Measurements from ENCODE around the gene POLQ. TPM values are rescaled to one million over a fixed set of nuclear protein-coding genes. Genes with fewer than 3 reads are reported as not detected.
"Not testable (repeated sequence)": the region's sequence is repeated elsewhere in the genome, so short reads cannot be mapped to it uniquely, and the experiment has no call there.

POLQ gene
- 30.3 and 31.0 TPM in 2 replicates for total RNA-seq

DNA sequence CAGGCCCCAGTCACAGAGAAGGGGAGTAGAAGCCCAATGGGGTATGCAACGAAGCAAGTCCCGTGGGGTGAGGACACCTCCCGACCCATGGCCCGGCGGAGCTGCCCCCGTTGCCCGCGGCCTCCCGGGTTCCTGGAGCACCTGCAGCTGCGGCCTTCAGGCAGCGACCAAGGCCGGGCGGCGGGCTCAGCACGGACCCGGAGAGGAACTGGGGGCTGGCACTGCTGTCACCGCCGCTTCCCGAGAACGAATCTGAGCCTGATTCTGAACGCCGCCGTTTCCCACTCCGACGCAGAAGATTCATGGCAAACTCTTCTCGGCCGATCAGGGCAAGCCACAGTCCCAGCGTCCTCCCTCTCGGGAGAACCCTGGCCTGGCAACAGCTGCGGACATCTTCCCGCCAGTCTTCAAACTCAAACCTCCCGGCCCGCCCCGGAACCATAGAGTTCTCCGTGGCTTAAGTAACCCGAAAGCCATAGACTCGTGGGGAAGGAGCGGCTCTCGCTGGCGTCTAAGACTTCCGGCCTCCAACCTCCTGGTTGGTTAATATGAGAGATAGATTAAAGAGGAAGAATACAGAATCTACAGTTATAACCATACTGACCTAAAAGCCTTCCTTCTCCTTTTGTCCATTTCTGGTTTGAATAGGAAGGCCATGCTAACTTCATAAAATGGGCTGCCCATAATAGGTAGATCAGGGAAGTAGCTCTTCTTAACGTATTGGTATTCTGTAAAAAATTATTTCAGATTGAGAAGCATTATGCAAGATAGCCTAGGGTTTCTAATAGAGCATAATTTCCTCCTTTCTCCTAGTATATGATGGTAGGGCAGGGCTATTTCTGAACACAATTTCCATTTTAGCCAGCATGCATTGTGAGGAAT, at the start of gene POLQ:
TSS of gene POLQ (minus strand) at position 415 of the 882 bp plus-strand sequence. CDS start at position 304, 111 bp downstream.
- Mint-ChIP-seq H3K4me1 (peaks cover 30% of the 10 kb centered on the region), H3K9me3 (no peaks in the 10 kb centered on the region), H3K27ac (peak within 1 kb of the TSS; percentile 99), H3K36me3 (ENCODE audit: low read depth) (peaks cover 17% of the 10 kb centered on the region), H3K27me3 (no peaks in the 10 kb centered on the region), H3K4me3 (peak within 1 kb of the TSS; percentile 99)
- intact Hi-C loops (cut with micrococcal nuclease), result loop anchor here (1.0 to 10.0 kb wide), 14 partner anchors 114 to 1655 kb away; partner anchors contain the start of genes EAF2, FAM162A, GOLGB1 and HCLS1
- peak; percentile 96 for DNase-seq

DNA sequence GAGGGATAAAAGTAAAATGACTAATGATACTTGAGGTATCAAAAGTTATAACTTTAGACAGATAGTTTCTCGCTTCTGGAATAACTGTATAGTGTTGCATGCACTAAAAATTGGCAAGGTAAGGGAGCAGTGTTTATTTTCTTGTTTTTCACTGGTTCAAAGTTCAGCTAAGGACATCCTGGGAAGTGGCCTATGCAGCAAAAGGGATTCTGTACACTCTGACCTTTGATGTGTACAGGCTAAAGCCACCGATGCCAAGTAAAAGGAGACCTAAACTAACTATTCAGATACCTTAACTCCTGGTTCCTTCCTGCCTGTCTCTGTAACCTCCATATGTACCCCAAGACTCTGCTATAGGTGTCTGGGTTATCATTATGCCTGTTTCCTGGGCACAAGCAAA, 49.1 kb upstream of the POLQ start:
- Mint-ChIP-seq H3K4me3 (no peak overlapping the region), H3K27me3 (peaks cover 12% of the 10 kb centered on the region), H3K36me3 (ENCODE audit: low read depth) (no peaks in the 10 kb centered on the region), H3K4me1 (no peaks in the 10 kb centered on the region), H3K9me3 (no peaks in the 10 kb centered on the region), H3K27ac (no peak overlapping the region)
- intact Hi-C loops (cut with micrococcal nuclease), result no loop called here
- DNase-seq, result no peak

DNA sequence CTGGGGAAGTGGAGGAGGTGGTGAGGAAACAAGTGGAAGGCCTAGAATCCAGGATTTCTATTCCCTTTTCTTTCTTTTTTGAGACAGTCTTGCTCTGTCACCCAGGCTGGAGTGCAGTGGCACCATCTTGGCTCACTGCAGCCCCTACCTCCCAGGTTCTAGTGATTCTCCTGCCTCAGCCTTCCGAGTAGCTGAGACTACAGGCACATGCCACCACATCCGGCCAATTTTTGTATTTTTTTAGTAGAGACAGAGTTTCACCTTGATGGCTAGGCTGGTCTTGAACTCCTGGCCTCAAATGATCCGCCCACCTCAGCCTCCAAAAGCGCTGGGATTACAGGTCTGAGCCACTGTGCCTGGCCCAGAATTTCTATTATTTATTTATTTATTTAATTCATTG, 48.0 kb upstream of the POLQ start:
- H3K4me1 Mint-ChIP-seq; intact Hi-C loops (cut with micrococcal nuclease); H3K36me3 Mint-ChIP-seq (ENCODE audit: low read depth); H3K9me3 Mint-ChIP-seq; DNase-seq; H3K27ac Mint-ChIP-seq; H3K4me3 Mint-ChIP-seq: not testable (repeated sequence)
- H3K27me3 Mint-ChIP-seq, result peaks cover 12% of the 10 kb centered on the region

DNA sequence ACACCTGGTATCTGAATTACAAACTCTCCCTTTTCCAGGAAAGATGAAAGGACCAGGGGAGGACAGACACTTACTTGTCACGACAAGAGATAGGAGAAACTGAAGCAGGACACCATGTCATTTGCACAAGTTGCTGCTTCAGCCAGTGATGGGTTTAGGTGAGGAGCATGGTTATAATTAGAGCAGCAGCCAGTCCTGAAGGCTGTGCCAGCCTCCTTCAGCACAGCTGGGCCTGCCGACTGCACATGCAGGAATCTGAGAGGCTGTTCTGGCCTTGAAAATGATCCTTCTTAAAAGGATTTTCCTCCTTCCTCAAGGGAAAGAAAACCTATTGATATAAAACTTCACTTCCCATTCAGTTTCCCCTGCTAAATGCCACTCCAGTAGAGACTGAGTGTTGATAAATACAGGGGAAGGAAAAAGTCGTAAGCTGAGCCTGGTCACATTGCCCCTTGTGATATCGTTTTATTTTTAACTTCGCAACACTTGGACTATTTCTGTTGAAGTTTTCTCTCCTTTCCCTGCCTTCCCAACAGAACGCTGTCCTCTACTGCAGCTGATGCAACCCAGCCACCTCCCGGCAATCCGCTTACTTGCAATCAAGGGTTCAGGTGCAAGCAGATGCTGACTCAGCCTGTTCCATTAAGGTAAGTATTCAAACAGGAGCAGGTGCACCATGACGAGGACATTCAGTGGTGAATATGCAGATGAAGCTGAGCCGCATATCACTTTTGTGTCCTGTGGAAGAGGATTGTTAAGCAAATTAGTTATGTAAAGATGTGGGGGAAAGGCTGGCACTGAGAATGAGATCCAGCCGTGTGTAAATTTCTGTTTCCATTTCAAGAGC, 47.3 kb upstream of the POLQ start, which contains the start of gene FBXO40:
TSS of gene FBXO40 (plus strand) at position 524 of the 847 bp plus-strand sequence. CDS start 27,197 bp downstream, outside the sequence.
- Mint-ChIP-seq H3K9me3 (no peaks in the 10 kb centered on the region), H3K4me3 (no peak within 1 kb of the TSS), H3K27ac (no peak within 1 kb of the TSS), H3K36me3 (ENCODE audit: low read depth) (no peaks in the 10 kb centered on the region), H3K4me1 (no peaks in the 10 kb centered on the region), H3K27me3 (peaks cover 12% of the 10 kb centered on the region)
- intact Hi-C loops (cut with micrococcal nuclease), result no loop called here
- no peak for DNase-seq

DNA sequence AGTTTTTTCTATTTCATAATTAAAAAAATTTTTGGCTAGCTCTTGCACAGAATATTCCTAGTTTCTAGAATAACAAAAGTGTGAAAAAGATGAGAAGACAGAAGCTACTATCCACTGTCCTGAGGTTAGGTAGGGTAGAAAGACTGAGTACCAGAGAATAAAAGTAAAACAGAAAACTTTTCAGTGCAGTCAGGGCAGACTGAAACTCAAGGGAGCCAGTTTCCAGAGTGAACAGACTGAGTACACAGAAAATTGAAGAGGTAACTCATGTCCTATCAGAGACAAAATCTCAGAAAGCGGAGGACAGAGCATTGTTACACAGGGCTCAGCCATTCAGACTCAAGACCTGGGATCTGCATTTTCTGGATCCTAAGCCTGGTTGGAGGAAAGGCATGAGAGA, 38.6 kb upstream of the POLQ start:
- Mint-ChIP-seq H3K36me3 (ENCODE audit: low read depth) (no peaks in the 10 kb centered on the region), H3K9me3 (no peaks in the 10 kb centered on the region), H3K4me1 (no peaks in the 10 kb centered on the region), H3K27ac (no peak overlapping the region), H3K4me3 (no peak overlapping the region), H3K27me3 (peaks cover 18% of the 10 kb centered on the region)
- no peak for DNase-seq
- intact Hi-C loops (cut with micrococcal nuclease), result no loop called here

DNA sequence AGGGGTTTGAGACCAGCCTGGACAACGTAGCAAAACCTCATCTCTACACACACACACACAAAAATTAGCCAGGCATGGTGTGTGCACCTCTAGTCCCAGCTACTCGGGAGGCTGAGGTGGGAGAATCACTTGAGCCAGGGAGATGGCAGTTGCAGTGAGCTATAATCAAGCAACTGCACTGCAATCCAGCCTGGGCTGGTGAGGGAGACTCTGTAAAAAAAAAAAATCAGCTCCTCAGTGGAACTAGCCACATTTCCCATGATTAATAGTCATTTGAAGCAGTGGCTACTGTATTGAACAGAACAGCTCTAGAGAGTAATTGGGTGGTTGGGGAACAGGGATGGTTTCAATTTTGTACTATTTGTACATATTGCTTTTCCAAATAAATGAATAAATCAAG, 35.9 kb upstream of the POLQ start:
- intact Hi-C loops (cut with micrococcal nuclease), result no loop called here
- no peak overlapping the region for H3K4me3 Mint-ChIP-seq
- H3K27ac Mint-ChIP-seq, result no peak overlapping the region
- H3K4me1 Mint-ChIP-seq, result no peaks in the 10 kb centered on the region
- H3K36me3 Mint-ChIP-seq (ENCODE audit: low read depth), result no peaks in the 10 kb centered on the region
- H3K9me3 Mint-ChIP-seq, result no peaks in the 10 kb centered on the region
- DNase-seq, result no peak
- peaks cover 18% of the 10 kb centered on the region for H3K27me3 Mint-ChIP-seq

DNA sequence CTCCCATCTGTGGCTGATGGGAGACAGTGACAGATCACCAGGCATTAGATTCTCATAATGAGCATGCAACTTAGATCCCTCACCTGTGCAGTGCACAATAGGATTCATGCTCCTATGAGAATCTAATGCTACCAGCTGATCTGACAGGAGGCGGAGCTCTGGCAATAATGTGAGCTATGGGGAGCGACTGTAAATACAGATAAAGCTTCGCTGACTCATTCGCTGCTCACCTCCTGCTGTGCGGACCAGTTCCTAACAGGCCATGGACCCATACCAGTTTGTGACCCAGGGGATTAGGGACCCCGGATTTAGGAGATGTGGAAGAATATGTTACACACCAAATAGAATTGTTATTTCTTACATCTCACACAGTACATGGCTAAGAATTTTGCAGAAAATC, 28.7 kb upstream of the POLQ start:
- Mint-ChIP-seq H3K36me3 (ENCODE audit: low read depth) (no peaks in the 10 kb centered on the region), H3K27me3 (no peaks in the 10 kb centered on the region), H3K27ac (no peak overlapping the region), H3K9me3 (no peaks in the 10 kb centered on the region), H3K4me3 (no peak overlapping the region), H3K4me1 (no peaks in the 10 kb centered on the region)
- DNase-seq, result no peak
- intact Hi-C loops (cut with micrococcal nuclease), result no loop called here

DNA sequence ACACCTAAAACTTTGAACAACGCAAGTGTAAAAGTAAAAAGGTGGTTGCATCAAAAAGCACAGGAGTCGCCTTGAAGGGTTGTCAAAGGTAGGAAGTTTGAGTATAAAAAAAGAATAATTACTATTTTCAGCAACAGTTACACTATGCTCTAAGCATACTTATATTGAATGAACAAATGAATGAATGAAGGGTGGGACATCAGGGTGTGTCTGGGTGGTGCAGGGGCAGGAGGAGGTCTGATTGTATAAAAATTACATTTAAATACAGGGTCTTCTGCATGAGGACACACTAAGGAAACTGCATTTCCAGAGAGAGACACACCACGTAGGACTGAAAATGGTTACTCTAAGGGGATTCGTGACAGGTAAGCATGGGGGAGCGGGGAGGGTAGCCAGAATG, 21.9 kb upstream of the POLQ start, which contains the start of gene ARGFX:
TSS of gene ARGFX (plus strand) at position 301 of the 400 bp plus-strand sequence. CDS start 2,765 bp downstream, outside the sequence.
- Mint-ChIP-seq H3K36me3 (ENCODE audit: low read depth) (no peaks in the 10 kb centered on the region), H3K27me3 (peaks cover 3% of the 10 kb centered on the region), H3K27ac (no peak within 1 kb of the TSS), H3K9me3 (no peaks in the 10 kb centered on the region), H3K4me3 (no peak within 1 kb of the TSS), H3K4me1 (no peaks in the 10 kb centered on the region)
- intact Hi-C loops (cut with micrococcal nuclease), result no loop called here
- DNase-seq, result no peak

DNA sequence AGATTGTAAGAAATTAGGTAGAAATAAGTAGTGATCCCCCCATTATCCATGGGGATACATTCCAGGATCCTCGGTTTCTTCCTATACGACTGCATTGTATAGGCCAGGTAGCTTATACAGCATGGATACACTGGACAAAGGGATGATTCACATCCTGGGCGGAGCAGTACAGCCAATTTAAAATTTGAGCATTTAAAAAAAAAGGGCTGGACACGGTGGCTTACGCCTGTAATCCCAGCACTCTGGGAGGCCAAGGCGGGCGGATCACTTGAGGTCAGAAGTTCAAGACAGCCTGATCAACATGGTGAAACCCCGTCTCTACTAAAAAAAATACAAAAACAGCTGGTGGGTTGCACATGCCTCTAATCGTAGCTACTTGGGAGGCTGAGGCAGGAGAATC, 21.0 kb upstream of the POLQ start:
- peaks cover 5% of the 10 kb centered on the region for H3K27me3 Mint-ChIP-seq
- intact Hi-C loops (cut with micrococcal nuclease), result no loop called here
- no peaks in the 10 kb centered on the region for H3K9me3 Mint-ChIP-seq
- no peak overlapping the region for H3K4me3 Mint-ChIP-seq
- DNase-seq, result no peak
- H3K27ac Mint-ChIP-seq, result no peak overlapping the region
- H3K4me1 Mint-ChIP-seq, result no peaks in the 10 kb centered on the region
- no peaks in the 10 kb centered on the region for H3K36me3 Mint-ChIP-seq (ENCODE audit: low read depth)

DNA sequence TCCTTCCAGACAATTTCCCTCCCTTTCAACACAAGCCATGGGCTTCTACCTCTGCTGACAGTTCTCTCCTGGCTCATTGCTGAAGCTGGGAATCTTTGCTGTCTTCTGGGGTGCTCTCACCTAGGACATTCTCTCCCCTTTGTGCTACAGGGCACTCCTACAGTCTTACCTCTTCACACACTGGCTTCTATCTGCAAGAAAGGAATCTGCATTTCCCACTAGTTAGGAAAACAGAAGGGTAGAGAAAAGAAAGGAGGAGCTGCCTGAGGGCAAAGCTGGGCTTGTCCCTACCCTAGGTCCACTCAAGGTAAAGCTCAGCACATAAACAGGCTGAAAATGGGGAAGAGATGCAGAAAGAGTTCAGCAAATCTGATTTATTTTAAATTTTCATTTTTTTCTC, 16.4 kb upstream of the POLQ start:
- H3K27ac Mint-ChIP-seq, result no peak overlapping the region
- peaks cover 6% of the 10 kb centered on the region for H3K27me3 Mint-ChIP-seq
- no peaks in the 10 kb centered on the region for H3K4me1 Mint-ChIP-seq
- no peak for DNase-seq
- no peaks in the 10 kb centered on the region for H3K36me3 Mint-ChIP-seq (ENCODE audit: low read depth)
- intact Hi-C loops (cut with micrococcal nuclease), result no loop called here
- no peak overlapping the region for H3K4me3 Mint-ChIP-seq
- no peaks in the 10 kb centered on the region for H3K9me3 Mint-ChIP-seq

DNA sequence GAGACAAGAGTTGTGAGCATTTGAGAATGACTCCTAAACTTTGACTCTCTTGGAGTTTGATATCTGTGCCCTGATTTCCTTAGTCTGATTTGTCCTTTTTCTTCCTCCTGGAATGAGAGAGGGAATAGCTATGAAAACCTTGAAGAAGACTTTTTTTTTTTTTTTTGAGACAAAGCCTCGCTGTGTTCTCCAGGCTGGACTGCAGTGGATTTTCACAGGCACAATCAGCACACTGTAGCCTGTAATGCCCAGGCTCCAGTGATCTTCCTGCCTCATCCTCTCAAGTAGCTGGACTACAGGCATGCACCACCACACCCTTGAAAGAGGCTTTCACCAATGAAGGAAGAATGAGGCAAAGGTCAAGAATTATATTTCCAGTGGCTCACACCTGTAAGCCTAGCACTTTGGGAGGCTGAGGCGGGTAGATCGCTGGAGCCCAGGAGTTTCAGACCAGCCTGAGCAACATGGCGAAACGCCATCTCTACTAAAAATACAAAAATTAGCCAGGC, 11.7 kb upstream of the POLQ start:
- Mint-ChIP-seq H3K4me1 (peaks cover 2% of the 10 kb centered on the region), H3K9me3 (no peaks in the 10 kb centered on the region), H3K27me3 (peaks cover 6% of the 10 kb centered on the region), H3K36me3 (ENCODE audit: low read depth) (no peaks in the 10 kb centered on the region), H3K4me3 (no peak overlapping the region), H3K27ac (no peak overlapping the region)
- DNase-seq, result no peak
- intact Hi-C loops (cut with micrococcal nuclease), result no loop called here

DNA sequence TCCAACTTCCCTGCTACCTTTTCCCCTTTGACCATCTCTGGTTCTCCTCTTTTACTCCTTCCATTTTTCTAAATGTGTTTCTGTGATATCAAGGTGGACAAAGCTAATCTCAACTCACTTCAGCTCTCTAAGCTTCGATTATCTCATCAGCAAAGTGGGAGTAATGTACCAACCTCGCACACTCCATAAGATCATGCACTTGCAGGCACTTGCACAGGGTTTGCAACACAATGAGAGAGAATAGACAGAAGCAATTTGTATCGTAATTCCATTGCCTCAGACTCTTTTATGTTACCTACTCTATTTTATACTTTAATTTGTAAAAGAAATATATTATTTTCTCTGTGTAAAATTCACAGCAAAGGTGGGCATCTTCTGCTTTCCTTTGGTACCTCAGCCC, 7.0 kb upstream of the POLQ start:
- H3K9me3 Mint-ChIP-seq, result no peaks in the 10 kb centered on the region
- no peak overlapping the region for H3K4me3 Mint-ChIP-seq
- peaks cover 2% of the 10 kb centered on the region for H3K27me3 Mint-ChIP-seq
- H3K4me1 Mint-ChIP-seq, result peaks cover 6% of the 10 kb centered on the region
- H3K36me3 Mint-ChIP-seq (ENCODE audit: low read depth), result no peaks in the 10 kb centered on the region
- no peak for DNase-seq
- intact Hi-C loops (cut with micrococcal nuclease), result no loop called here
- no peak overlapping the region for H3K27ac Mint-ChIP-seq

DNA sequence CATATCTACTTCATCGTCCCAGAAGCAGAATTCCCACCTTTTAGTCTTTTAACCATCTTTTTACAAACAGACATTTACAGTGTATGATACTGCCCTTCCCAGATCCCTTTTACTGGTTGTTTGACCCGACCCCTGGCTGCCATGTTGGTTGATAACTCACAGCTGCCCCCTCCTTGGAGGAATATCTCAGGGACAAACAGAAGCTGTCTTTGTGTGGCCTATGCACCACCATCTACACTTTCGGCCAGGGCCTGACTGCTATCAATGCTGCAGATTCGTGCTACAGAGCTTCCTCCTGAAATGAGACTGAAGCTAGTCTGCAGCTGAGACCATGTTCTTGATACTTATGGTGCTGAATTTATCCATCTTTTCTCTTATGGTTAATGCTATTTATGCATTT, 6.6 kb upstream of the POLQ start:
- no peak overlapping the region for H3K27ac Mint-ChIP-seq
- peaks cover 6% of the 10 kb centered on the region for H3K4me1 Mint-ChIP-seq
- H3K27me3 Mint-ChIP-seq, result peaks cover 2% of the 10 kb centered on the region
- no peaks in the 10 kb centered on the region for H3K36me3 Mint-ChIP-seq (ENCODE audit: low read depth)
- H3K9me3 Mint-ChIP-seq, result no peaks in the 10 kb centered on the region
- no peak overlapping the region for H3K4me3 Mint-ChIP-seq
- intact Hi-C loops (cut with micrococcal nuclease), result no loop called here
- no peak for DNase-seq

Data from activated CD4-positive, alpha-beta T cell treated with anti-CD3 and anti-CD28 coated beads, Interleukin-2, amount 10 ng/mL, durations not matched to agents 24 days and 14 days (primary cell).